ENCODE results near the gene STK17A.
"Not testable (repeated sequence)": the region's sequence is repeated elsewhere in the genome, so short reads cannot be mapped to it uniquely, and the experiment has no call there.

Gene STK17A

GRCh38 chr7:43569424-43569823 is 13.5 kb upstream of the STK17A start:
- no peak for DNase-seq

- DNase-seq, result no peak
Measured at GRCh38 chr7:43570688-43571365, 12.1 kb upstream of the STK17A start.

- DNase-seq, result no peak
Measured at GRCh38 chr7:43572516-43573049, 10.3 kb upstream of the STK17A start.

GRCh38 chr7:43573832-43574231 is 9.1 kb upstream of the STK17A start:
- DNase-seq, result not testable (repeated sequence)

GRCh38 chr7:43575506-43575905 is 7.4 kb upstream of the STK17A start:
- no peak for DNase-seq

- DNase-seq, result no peak
Measured at GRCh38 chr7:43576241-43576640, 6.7 kb upstream of the STK17A start.

GRCh38 chr7:43577485-43577951 is 5.4 kb upstream of the STK17A start:
- no peak for DNase-seq

- peak; percentile 56 for DNase-seq
Measured at GRCh38 chr7:43583424-43584194, 701 bp downstream of the STK17A start.

GRCh38 chr7:43584195-43584586 is 1.3 kb downstream of the STK17A start:
- peak; percentile 9 for DNase-seq

GRCh38 chr7:43584733-43585132 is 1.8 kb downstream of the STK17A start:
- DNase-seq, result not testable (repeated sequence)

GRCh38 chr7:43585562-43585961 is 2.7 kb downstream of the STK17A start:
- DNase-seq, result no peak

- no peak for DNase-seq
Measured at GRCh38 chr7:43586251-43586900, 3.5 kb downstream of the STK17A start.

GRCh38 chr7:43588477-43589132 is 5.7 kb downstream of the STK17A start:
- no peak for DNase-seq

GRCh38 chr7:43589133-43589478 is 6.2 kb downstream of the STK17A start:
- no peak for DNase-seq

- DNase-seq, result no peak
Measured at GRCh38 chr7:43589728-43590127, 6.8 kb downstream of the STK17A start.

GRCh38 chr7:43590862-43591557 is 8.1 kb downstream of the STK17A start:
- DNase-seq, result no peak

- no peak for DNase-seq
Measured at GRCh38 chr7:43591558-43592180, 8.8 kb downstream of the STK17A start.

- no peak for DNase-seq
Measured at GRCh38 chr7:43592326-43592725, 9.4 kb downstream of the STK17A start.

GRCh38 chr7:43593010-43593409 is 10.1 kb downstream of the STK17A start:
- no peak for DNase-seq

- DNase-seq, result no peak
Measured at GRCh38 chr7:43594020-43594419, 11.1 kb downstream of the STK17A start.

GRCh38 chr7:43596426-43596825 is 13.5 kb downstream of the STK17A start:
- DNase-seq, result not testable (repeated sequence)

- no peak for DNase-seq
Measured at GRCh38 chr7:43600056-43600455, 17.1 kb downstream of the STK17A start.
